Measurements from ENCODE around the gene ACSL5.
"Not testable (repeated sequence)": the region's sequence is repeated elsewhere in the genome, so short reads cannot be mapped to it uniquely, and the experiment has no call there.

ACSL5 gene

GRCh38 chr10:112374724-112375541 is 1.0 kb downstream of the ACSL5 start:
- no peak for TF ChIP-seq CTCF (IDR thresholded peaks at IDR 0.05; ENCODE audit: low read depth, low read length, missing control alignments)
- DNase-seq (ENCODE audit: extremely low read depth, low read depth) = no peak
- no peak overlapping the region for H3K4me3 ChIP-seq (replicated peaks; ENCODE audit: low read depth, low read length)

- no peak for TF ChIP-seq CTCF (IDR thresholded peaks at IDR 0.05; ENCODE audit: low read depth, low read length, missing control alignments)
- DNase-seq (ENCODE audit: extremely low read depth, low read depth) = no peak
- H3K4me3 ChIP-seq (replicated peaks; ENCODE audit: low read depth, low read length) = no peak overlapping the region
These were observed 1.9 kb downstream of the ACSL5 start for GRCh38 chr10:112375721-112376395.

GRCh38 chr10:112376396-112376790 is 2.5 kb downstream of the ACSL5 start:
- DNase-seq (ENCODE audit: extremely low read depth, low read depth) = no peak
- no peak for TF ChIP-seq CTCF (IDR thresholded peaks at IDR 0.05; ENCODE audit: low read depth, low read length, missing control alignments)
- no peak overlapping the region for H3K4me3 ChIP-seq (replicated peaks; ENCODE audit: low read depth, low read length)

- H3K4me3 ChIP-seq (replicated peaks; ENCODE audit: low read depth, low read length); DNase-seq (ENCODE audit: extremely low read depth, low read depth): not testable (repeated sequence)
These were observed 3.2 kb downstream of the ACSL5 start for GRCh38 chr10:112377116-112377515.

- DNase-seq (ENCODE audit: extremely low read depth, low read depth) = no peak
- TF ChIP-seq CTCF (IDR thresholded peaks at IDR 0.05; ENCODE audit: low read depth, low read length, missing control alignments) = no peak
These were observed 5.8 kb downstream of the ACSL5 start for GRCh38 chr10:112379635-112380296.

GRCh38 chr10:112382515-112383235 is 8.8 kb downstream of the ACSL5 start:
- no peak overlapping the region for H3K4me3 ChIP-seq (replicated peaks; ENCODE audit: low read depth, low read length)
- no peak for DNase-seq (ENCODE audit: extremely low read depth, low read depth)
- TF ChIP-seq CTCF (IDR thresholded peaks at IDR 0.05; ENCODE audit: low read depth, low read length, missing control alignments) = no peak

More at GRCh38 chr10:112379635-112380296, 5.8 kb downstream of the ACSL5 start:
- no peak overlapping the region for H3K4me3 ChIP-seq (replicated peaks; ENCODE audit: low read depth, low read length)
